GM21515 (cell line): ENCODE results near the gene SEBOX.

Experiments
- ATAC-seq: cut with Tn5 transposase; IDR thresholded peaks from one replicate; pipeline ENCODE4 v1.9.1; 2021; ENCODE audit not compliant: unreplicated experiment

Gene SEBOX

DNA sequence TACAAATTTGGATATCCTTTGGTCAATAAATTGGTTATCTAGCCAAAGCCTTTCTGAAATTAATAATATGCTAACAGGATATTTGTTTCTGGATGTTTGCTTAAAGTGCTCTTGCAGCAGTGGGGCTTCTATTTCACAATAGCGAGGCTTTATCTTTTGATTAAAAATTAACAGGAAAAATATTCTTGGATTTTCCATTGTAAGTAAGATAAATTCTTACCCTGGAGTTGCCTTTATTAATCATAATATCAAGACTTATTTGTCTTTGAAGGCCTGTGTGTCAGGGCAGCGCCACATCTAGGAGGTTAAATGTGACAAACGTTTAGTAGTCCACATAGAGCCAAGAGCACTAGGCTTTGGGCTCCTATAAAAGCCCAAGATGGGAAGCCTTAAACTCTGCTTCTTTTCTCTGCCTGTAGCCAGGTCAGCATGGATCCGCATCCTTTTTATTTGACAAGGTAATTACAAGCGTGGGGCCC, 40.7 kb downstream of the SEBOX start:
- no peak for ATAC-seq

- no peak for ATAC-seq
These were observed 44.6 kb downstream of the SEBOX start for GRCh38 chr17:28320215-28321061.

GRCh38 chr17:28319598-28319935, 45.4 kb downstream of the SEBOX start:
- no peak for ATAC-seq

DNA sequence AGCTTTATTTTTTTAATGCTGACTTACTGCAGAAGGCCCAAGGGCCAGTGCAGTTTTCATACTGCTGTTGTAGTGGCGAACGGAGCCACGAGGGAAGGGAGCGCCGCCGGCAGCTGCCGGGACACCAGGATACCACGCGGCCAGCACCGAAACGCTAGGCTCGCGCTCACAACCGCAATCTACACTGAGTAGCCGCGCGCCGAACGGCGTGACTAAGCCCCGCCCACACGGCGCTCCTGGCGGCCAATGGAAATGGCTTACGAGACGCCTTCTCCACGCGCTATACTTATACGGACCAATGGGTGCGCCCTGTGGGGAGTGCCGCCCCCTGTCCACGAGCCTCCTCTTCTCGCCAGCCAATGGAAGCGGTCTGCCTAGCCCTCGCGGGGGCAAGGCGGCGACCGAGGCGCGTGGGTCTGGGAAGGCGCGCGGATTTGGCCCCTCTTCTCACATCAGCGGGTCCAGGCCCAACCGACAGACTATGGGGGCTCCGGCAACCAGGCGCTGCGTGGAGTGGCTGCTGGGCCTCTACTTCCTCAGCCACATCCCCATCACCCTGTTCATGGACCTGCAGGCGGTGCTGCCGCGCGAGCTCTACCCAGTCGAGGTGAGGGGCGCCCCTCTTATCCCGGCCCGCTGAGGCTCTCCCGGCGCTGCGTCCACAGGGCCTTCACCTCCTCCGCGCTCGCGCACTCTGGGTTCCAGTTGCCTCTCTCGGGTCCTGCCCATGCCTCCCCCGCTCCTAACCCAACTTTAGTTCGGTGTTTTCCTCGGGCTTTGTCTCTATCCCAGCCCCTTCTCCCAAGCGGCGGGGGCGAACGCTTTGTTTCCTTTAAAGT, 46.0 kb downstream of the SEBOX start, which contains the start of gene TMEM97:
Gene TMEM97 (plus strand): TSS at position 442 of the 839 bp plus-strand sequence. CDS start 40 bp downstream, at position 482.
- peak; percentile 92 for ATAC-seq

DNA sequence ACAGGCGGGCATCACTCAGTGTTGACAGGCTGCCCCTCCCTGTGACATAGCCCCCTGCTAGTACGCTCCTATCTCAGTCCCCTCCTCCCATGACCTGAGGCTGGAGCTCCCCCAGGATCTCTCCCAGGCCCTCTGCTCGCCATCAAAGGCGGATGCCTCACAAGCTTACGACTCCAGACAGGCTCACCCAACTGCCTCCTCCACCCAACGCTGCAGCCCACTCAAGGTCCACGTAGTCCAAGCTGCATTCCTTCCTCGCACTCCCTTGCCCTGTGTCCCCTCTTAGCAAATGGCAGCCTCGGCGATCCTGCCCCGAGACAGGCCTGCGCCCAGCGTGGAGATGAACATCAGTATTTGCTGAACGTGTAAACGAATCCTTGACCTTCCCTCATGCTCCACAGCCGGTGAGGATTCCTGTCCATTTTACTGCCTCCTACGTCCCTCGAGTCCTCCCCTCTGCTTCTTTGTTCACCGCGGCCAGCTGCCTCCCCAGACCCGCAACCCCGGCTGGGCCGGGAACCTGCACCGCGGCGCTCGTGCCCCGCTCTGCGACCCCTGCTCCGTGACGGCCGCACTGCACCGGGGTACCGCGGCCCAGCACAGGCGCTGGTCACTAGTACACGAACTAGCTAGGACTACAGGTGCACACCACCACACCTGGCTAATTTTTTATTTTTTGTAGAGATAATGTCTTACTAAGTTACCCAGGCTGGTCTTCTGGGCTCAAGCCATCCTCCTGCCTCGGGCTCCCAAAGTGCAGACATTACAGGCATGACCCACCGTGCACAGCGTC, 46.8 kb downstream of the SEBOX start:
- ATAC-seq = peak; percentile 5

- no peak for ATAC-seq
These were observed 47.7 kb downstream of the SEBOX start for GRCh38 chr17:28317099-28317965.

GRCh38 chr17:28315846-28316705, 48.9 kb downstream of the SEBOX start:
- ATAC-seq = no peak

DNA sequence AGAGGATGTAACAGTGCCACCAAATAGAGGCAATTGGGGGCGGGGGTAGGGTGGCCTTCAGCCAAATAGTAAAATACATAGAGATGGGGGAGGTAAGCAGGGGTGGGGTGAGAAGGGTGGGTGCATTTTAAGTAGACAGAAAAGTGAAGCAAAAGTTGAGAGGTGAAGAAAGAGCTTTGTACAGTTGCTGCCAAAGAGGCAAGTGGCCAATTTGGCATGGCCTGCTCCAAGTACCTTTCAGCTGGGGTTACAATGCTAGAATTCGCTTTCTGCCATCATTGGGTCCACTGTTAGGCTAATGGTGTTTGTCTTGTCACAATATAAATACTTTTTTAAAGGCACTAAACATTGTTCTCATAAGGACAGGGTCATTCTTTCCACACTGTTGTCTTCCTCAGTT, 51.2 kb downstream of the SEBOX start:
- ATAC-seq = no peak
